GM21423 (cell line): ENCODE measurements around the gene HTR3E.
"Not testable (repeated sequence)": the region's sequence is repeated elsewhere in the genome, so short reads cannot be mapped to it uniquely, and the experiment has no call there.

Experiments used
- ATAC-seq: cut with Tn5 transposase; IDR thresholded peaks from one replicate; pipeline ENCODE4 v1.9.1; 2021; ENCODE audit warnings: mild to moderate bottlenecking, moderate library complexity; ENCODE audit not compliant: unreplicated experiment

Gene HTR3E

DNA sequence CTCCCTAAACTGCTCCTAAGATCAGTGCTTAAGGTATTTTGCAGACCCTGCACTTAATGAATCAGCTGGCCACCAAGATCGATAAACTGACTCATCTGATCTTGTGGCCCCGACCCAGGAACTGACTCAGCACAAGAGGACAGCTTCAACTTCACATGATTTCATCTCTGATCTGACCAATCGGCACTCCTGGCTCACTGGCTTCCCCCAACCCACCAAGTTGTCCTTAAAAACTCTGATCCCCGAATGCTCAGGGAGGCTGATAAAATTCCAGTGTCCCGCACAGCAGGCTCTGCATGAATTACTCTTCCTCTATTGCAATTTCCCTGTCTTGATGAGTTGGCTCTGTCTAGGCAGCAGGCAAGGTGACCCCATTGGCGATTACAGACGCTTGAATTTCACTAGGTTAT lies 13.5 kb downstream of the HTR3E start:
- no peak for ATAC-seq

DNA sequence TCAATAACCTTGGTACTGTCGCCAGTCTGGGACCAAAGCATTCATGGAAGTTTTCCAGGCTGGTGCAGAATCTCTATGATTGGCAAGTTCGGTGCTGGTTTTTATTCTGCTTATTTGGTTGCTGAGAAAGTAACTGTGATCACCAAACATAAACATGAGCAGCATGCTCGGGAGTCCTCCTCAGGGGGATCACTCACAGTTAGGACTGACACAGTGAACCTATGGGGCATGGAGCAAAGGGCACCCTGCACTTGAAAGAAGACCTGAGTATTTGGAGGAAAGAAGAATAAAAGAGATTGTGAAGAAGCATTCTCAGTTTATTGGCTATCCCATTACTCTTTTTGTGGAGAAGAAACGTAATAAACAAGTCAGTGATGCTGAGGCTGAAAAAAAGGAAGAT lies 19.2 kb downstream of the HTR3E start:
- ATAC-seq: no peak

DNA sequence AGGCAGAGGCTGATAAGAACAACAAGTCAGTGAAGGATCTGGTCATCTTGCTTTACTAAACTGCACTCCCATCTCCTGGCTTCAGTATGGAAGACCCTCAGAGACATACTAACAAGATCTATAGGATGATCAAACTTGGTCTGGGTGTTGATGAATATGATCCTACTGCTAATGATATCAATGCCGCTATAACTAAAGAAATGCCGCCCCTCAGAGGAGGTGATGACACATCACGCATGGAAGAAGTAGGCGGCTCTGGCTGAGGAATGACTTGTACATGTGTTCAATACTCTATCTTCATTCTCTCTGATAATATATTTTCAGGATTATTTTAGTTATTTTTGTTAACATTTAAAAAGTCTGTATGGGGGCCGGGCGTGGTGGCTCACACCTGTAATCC lies 20.8 kb downstream of the HTR3E start:
- no peak for ATAC-seq

DNA sequence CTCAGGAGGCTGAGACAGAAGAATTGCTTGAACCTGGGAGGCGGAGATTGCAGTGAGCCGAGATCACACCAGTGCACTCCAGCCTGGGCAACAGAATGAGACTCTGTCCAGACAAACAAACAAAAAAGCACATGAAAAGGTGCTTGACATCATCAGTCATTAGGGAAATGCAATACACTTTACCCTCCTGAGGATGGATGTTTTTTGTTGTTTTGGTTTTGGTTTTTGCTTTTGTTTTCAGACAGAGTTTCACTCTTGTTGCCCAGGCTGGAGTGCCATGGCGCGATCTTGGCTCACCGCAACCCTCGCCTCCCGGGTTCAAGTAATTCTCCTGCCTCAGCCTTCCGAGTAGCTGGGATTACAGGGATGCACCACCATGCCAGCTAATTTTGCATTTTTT lies 24.2 kb downstream of the HTR3E start:
- ATAC-seq: not testable (repeated sequence)

DNA sequence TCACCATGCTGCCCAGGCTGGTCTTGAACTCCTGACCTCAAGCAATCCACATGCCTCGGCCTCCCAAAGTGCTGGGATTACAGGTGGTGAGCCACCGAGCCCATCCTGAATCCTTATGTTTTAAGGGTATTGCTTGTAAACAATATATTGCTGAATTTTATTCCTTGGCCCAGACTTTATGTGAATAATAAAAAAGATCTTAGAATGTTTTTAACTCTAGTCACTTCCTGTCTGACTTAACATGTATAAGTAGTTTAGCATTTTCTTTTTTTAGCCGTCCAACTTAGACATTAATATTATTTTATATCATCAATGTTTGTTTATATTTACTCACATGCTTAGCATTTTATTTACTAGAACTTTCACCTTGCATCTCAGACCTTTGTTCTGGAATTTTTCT lies 29.1 kb downstream of the HTR3E start:
- no peak for ATAC-seq

DNA sequence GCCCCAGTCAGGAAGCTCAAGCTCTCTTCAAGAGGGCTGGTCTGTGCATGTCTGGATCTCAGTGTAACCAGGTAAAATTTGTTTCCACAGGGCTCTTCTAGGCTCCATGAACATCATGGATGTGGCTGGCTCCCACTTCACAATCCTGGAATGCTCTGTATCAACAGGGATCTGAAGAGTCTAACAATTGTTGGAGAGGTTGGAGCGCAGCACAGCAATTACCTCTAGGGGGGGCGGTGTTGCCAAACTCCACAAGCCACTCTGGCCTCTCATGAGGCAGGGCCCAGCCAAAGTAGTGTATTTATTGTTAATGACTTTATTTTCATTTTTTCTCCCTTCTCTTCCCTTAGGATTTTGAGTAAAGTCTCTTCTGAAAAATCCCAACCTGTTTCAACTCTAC lies 32.1 kb downstream of the HTR3E start:
- ATAC-seq: no peak

DNA sequence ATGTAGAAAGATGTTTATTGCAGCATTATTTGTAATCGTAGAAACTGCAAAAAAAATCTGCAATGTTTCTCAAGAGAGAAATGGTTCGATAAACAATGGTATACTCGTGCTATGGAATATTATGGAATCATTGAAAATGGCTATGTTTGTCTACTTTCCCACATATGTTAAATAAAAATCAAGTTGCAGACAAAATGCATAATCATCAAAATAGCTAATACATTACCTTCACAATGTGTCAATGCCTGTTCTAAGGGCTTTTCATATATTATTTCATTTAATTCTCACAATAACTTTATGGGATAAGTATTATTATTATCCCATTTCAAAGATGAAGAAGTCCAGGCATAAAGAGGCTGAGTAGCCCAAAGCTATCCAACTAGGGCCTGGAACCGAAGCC lies 36.1 kb downstream of the HTR3E start:
- ATAC-seq: no peak

DNA sequence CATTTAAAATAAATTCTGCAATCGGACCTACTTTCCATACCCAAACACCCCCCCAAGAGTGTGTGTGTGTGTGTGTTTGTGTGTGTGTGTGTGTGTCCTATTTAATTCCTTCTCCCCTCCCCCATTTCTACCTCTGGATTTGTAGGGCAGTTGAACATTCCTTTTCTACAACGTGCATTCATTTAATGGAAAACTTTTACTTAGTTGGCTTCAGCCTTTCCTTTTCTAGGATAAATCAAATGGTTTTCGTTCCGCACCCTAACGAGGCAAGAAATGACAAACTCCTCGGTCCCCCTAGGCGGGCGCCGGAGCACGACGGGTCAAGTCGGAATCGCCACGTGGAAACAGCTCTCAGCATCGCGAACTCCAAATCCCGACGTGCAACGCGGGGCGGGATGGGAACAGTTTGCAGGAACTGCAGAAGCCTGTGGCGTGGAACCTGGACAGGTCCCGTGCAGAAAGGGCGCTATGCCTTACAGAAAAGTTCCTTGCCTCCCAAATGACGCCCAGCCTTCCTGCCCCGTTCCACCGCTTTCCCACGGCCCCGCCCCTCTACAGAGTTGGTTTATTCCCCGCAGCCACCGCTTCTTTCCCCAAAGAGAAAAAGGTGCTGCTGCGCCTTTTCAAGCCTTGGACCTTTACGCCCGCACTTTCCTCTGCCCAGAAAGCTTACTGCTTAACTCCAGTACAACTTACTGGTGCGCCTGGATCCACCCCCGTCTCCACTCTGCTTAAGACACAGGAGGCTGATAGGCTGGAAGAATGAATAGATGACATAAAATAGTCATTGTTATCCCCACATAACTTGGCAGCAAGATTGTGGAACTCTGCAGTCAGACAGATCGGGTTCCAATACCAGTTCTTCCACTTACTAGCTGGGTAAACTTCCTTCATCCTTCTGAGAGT lies 37.2 kb downstream of the HTR3E start:
- ATAC-seq: peak; percentile 36

DNA sequence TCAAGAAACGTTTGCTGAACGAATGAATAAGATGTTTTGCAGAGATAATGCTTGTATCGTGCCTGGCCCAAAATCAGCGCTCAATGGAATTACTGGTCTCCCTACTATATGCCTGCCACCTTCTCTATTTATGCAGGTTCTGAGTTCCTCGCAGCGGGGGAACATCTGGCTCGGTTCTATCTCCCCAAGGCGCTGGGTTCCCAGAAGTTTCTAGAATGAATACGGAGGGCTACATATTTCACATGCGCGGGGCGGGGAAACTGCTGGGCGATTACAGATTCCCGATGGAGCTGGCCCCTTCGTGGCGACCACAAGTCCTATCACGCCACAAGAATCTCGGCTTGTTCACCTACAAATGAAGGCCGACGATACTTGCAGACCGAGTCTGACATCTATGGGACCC lies 37.9 kb downstream of the HTR3E start:
- no peak for ATAC-seq

DNA sequence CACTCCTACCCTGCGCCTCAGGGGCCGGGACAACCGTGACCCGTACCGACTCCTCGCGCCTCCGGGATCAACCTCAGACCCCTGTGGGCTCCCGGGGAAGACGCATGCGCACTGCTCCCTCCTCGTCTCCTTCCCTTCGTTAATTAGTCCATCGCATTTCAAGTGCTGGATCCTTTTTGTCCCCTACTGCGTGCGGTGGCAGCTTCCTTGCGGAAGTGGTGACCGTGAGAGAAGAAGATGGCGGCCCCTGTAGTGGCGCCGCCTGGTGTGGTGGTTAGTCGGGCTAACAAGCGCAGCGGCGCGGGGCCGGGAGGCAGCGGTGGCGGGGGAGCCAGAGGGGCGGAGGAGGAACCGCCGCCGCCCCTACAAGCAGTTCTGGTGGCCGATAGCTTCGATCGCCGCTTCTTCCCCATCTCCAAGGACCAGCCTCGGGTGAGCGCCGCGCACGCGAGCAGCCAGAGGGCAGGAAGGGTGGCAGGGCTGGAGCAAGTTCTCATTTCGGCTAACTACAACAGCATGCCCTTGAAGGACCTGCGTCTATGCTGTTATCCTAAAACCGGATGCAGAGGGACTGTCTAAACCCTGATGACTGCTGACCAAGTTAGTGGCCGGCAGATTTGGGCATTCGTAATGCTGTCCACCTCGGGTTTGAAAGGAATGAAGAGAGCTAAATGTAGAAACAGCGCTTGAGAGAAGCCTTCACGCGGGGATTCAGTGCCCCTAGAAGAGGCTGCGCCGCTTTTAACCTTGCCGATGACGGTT lies 38.5 kb downstream of the HTR3E start, which contains the start of gene EIF2B5:
Gene EIF2B5, plus strand, starts transcription at position 210 of the 762 bp plus-strand sequence. Its CDS starts 28 bp downstream, at position 238.
- peak; percentile 88 for ATAC-seq

DNA sequence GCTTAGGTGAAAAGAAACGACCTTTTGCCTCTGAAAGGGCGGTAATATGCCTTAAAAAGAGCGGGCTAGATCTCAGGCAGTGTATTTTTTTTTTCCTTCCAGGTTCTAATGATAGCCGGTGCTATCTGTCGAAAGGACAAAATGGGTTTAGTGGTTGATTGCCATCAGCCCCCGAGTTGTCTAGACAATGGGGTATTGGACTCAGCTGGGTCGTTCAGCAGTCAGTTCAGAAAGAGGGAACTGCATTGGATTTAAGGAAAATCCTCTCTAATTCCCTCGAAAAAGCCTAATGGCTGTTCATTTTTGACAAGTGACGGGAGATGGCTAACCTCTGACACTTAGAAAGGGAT lies 39.0 kb downstream of the HTR3E start:
- no peak for ATAC-seq

DNA sequence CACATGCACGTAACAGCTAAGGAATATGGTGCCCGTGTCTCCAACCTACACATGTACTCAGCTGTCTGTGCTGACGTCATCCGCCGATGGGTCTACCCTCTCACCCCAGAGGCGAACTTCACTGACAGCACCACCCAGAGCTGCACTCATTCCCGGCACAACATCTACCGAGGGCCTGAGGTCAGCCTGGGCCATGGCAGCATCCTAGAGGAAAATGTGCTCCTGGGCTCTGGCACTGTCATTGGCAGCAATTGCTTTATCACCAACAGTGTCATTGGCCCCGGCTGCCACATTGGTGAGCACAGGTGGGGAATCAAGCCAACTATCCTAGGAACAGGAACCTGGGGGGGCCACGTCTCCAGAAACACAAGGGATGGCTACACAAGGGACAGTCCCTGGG lies 43.6 kb downstream of the HTR3E start:
- ATAC-seq: no peak

DNA sequence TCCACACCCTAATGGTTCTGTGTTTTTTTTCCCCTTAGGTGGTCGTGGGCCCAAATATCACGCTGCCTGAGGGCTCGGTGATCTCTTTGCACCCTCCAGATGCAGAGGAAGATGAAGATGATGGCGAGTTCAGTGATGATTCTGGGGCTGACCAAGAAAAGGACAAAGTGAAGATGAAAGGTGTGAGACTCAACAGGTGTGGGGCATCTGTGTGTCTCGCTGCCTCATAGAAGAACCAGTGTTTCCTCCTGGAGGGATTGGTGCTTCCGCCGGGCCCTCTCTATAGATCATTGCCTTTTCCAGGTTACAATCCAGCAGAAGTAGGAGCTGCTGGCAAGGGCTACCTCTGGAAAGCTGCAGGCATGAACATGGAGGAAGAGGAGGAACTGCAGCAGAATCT lies 45.3 kb downstream of the HTR3E start:
- ATAC-seq: no peak

DNA sequence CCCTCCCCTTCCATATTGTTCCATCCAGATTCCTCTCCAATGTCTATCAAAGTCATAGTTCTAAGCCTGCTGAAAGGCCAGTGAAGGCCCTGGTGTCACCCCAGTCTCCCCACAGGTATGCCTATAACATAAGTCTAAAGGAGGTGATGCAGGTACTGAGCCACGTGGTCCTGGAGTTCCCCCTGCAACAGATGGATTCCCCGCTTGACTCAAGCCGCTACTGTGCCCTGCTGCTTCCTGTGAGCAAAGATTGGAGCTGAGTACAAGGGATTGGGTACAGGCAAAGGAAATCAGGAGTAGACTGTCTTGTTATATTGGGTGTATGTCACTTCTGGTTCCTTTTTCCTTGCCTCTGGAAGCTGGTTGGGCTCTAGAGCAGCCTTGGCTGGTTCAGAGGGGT lies 46.5 kb downstream of the HTR3E start:
- ATAC-seq: no peak

DNA sequence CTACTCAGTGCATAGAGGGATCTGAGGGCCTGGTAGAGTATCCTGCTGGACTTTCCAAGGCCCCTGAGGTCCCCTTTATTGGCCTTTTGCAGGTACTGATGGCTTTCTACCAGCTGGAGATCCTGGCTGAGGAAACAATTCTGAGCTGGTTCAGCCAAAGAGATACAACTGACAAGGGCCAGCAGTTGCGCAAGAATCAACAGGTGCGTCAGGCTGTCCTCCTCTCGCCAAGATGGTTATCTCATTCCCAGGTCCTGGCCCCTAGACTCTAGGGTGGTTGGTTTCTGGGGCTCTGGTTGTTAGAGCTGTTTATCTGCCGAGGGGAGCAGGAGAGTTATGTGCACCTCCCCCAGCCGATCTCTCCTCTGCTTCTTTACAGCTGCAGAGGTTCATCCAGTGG lies 47.6 kb downstream of the HTR3E start:
- no peak for ATAC-seq

DNA sequence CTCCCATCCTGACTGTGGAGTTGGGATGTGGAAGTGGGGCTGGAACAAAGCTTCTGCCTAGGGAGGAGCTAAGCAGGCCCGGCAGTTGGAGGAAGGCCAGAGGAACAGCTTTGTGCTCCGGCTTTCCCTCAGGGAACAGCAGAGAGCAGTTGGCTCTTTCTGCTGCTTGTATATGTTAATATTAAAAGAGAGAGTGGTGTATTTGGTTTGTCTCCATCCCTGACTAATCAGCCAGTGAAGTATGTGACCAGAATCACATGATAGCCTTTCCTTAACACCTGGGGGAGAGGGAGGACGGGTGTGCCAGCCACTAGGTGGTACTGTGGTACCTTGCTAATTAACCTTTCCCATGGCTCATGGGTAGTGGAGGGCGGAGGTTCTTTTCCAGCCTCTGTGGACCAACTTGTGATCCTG lies 48.3 kb downstream of the HTR3E start:
- ATAC-seq: peak; percentile 55

DNA sequence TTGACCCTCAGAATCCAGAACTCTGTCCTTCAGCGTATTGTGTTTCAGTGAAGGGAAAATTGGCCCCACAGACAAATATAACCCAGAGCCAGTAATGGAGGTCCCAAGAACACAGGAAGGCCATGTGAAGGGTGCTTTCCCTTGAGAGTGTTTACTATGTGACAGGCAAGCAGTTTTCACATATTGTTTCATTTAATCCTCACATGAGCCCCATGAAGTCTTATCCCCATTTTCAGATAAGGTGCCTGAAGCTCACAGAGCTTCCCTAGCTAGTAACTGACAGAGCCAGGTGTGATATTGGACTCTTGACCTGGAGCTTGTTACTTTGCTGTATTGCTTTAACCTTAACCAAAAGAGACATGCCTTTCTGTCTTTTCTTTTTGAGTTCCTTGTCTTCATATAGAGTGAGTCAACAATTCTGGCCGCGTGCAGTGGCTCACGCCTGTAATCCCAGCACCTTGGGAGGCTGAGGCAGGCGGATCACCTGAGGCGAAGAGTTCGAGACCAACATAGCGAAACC lies 48.9 kb downstream of the HTR3E start:
- no peak for ATAC-seq

DNA sequence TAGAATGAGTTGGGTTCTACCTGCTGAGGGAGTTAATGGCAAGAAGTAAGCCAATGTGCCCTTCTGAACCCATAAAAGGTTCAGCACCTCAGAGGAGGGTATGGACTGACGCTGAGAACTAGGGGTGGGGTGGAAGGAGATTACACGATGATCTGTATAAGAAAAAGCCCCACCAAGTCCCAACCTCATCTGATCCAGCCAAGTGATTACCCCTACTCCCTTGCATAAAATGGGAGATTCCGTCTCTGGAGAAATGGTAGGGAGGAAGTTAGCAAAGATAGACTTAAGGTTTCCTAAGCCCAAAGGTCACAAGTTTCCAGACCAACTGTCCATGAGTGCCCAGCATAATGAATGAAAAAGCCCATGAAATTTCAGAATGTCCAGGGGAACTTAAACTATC lies 51.2 kb downstream of the HTR3E start:
- ATAC-seq: no peak

DNA sequence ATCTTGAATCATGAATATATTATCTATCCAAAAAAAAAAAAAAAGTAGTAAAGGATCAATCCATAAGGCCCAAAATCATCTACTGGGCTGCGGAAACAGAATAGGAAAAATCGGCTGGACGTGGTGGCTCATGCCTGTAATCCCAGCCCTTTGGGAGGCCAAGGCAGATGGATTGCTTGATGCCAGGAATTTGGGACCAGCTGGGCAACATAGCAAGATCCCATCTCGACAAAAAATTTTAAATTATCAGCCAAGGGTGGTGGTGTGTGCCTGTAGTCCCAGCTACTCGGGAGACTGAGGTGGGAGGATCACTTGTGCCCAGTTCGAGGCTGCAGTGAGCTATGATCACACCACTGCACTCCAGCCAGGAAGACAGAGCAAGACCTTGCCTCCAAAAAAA lies 52.3 kb downstream of the HTR3E start:
- ATAC-seq: no peak

DNA sequence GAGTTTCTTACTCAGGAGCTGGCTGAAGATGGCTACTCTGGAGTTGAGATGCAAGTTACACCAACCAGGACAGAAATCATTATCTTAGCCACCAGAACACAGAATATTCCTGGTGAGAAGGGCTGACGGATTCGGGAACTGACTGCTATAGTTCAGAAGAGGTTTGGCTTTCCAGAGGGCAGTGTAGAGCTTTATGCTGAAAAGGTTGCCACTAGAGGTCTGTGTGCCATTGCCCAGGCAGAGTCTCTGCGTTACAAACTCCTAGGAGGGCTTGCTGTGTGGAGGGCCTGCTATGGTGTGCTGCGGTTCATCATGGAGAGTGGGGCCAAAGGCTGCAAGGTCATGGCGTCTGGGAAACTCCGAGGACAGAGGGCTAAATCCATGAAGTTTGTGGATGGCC lies 52.9 kb downstream of the HTR3E start:
- ATAC-seq: not testable (repeated sequence)

DNA sequence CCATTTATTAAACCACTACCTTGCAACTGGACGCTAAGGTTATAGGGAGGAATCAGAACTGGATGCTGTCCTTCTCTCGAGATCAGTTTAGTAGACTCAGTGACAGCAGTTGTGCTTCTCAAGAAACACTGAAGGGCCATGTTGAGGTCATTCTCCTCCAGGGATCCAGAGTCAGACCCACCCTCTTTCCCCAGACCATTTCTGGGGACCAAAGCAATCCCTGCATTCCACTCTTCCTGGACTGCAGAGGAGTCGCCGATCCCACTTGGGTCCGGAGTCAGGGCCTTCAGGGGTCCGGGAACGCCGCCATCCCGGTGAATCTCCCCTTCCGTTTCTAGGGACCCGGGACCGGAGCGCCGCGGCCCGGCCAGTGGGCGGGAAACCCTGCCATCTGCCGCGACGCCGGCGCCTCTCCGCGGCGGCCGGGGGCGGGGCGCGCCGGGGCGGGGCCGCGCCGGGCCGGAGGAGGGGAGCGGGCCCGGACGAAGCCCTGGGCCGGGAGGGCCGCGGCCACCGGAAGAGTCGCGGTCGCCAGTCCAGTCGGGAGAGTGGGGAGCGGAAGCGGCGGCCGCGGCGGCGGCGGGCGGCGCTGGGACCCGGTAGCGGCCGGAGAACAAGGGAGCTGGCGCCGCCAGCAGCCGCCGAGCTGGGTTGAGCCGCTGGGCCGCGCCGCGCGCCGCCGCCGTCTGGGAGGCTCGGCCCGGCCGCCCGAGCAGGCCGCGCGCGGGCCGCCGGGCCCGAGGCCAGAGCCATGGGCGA lies 58.2 kb downstream of the HTR3E start, which contains the start of gene DVL3:
Gene DVL3, plus strand, starts transcription at position 493 of the 759 bp plus-strand sequence. Its CDS starts 259 bp downstream, at position 752.
- ATAC-seq: peak; percentile 70
